Measurements from ENCODE around the gene KRTAP9-6. TPM values are rescaled to one million over a fixed set of nuclear protein-coding genes. Genes with fewer than 3 reads are reported as not detected.

The KRTAP9-6 gene
- total RNA-seq, 3 donors from 2014 or later (not counting 1 experiment from before 2014, with no cell fraction given), result not detected

DNA sequence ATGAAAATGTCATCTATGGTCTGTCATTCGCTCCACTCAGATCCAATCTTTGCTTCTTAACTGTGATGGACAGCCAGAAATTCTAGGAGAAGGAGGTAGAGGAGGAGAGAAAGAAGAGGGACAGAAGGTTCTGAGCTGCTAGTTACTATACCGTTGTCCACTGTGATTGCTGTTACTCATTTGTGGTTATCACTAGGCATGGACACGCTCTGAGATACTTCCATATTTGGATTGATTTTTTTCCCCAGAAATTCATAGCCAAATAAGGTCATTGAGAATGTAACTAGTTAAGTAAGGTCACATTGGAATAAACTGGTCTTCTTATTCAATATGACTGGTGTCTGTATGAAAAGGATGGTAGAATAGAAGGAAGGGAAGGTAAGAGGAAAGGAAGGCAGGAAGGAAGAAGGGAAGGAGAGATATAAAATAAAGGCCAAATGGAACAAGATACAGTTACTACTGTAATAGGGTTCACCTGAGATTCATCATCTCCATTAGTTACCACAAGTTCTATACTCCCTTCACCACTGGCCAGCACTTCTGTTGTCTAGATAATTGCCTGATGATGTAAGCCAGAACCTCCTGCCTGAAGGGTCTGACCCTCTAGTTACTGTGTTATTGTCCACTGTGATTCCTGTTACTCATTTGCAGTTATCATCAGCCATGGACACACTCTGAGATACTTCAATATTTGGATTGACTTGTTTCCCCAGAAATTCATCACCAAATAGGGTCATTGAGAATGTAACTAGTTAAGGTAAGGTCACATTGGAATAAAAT is 13.2 kb downstream of the KRTAP9-6 start:
- peaks cover 20 to 54% of the 10 kb centered on the region in 2 donors for H3K27me3 Mint-ChIP-seq (ENCODE audit: low read depth in 2 of 2)
- Histone ChIP-seq H3K36me3 (ENCODE audit: control insufficient read depth, insufficient read depth, low read length) (no peaks in the 10 kb centered on the region), H3K27ac (ENCODE audit: low read length) (no peak overlapping the region), H3K27me3 (ENCODE audit: control insufficient read depth, insufficient read depth, low read length) (peaks cover 4% of the 10 kb centered on the region), H3K4me3 (ENCODE audit: low read length) (no peak overlapping the region), H3K4me1 (ENCODE audit: control insufficient read depth, insufficient read depth, low read length) (no peaks in the 10 kb centered on the region), H3K9me3 (ENCODE audit: control insufficient read depth, insufficient read depth, low read length) (no peaks in the 10 kb centered on the region)
- no peaks in the 10 kb centered on the region for H3K4me1 Mint-ChIP-seq
- H3K9me3 Mint-ChIP-seq, result no peaks in the 10 kb centered on the region
- TF ChIP-seq, protein P1, sequence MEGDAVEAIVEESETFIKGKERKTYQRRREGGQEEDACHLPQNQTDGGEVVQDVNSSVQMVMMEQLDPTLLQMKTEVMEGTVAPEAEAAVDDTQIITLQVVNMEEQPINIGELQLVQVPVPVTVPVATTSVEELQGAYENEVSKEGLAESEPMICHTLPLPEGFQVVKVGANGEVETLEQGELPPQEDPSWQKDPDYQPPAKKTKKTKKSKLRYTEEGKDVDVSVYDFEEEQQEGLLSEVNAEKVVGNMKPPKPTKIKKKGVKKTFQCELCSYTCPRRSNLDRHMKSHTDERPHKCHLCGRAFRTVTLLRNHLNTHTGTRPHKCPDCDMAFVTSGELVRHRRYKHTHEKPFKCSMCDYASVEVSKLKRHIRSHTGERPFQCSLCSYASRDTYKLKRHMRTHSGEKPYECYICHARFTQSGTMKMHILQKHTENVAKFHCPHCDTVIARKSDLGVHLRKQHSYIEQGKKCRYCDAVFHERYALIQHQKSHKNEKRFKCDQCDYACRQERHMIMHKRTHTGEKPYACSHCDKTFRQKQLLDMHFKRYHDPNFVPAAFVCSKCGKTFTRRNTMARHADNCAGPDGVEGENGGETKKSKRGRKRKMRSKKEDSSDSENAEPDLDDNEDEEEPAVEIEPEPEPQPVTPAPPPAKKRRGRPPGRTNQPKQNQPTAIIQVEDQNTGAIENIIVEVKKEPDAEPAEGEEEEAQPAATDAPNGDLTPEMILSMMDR (IDR thresholded peaks at IDR 0.05), result no peak
- WGBS (ENCODE audit: insufficient coverage), result 94% methylated on average over 3 of the region's 3 CpGs
- ATAC-seq (no peak), DNase-seq (peak in 1 of 2 donors; percentile 0)
- no peaks in the 10 kb centered on the region for H3K36me3 Mint-ChIP-seq
- no peak overlapping the region for H3K27ac Mint-ChIP-seq
- no peak overlapping the region for H3K4me3 Mint-ChIP-seq
- intact Hi-C loops (cut with micrococcal nuclease), result no loop called here

DNA sequence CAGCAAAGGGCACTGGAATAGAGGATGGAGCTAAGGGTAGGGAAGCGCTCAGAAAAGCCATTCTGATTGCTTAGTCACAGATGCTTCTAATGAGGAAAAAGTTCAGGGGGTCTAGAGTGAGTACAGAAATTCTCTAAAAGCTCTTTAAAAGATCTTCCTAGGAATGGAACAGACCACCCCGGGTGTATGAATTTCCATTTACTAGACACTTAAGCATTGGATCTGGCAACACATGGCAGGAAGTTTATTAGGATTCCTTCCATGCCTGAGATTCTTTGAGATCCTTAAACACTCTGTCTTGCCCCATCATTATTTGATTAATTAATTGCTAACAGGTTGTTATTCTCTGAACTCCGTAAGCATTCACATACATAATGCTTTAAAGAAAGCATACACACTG is 18.9 kb downstream of the KRTAP9-6 start:
- intact Hi-C loops (cut with micrococcal nuclease), result no loop called here
- Mint-ChIP-seq H3K27me3 (ENCODE audit: low read depth in 2 of 2) (peaks cover 16 to 40% of the 10 kb centered on the region in 2 donors), H3K4me1 (no peaks in the 10 kb centered on the region), H3K9me3 (no peaks in the 10 kb centered on the region), H3K36me3 (no peaks in the 10 kb centered on the region), H3K27ac (no peak overlapping the region), H3K4me3 (no peak overlapping the region)
- no peaks in the 10 kb centered on the region for H3K4me1 ChIP-seq (ENCODE audit: control insufficient read depth, insufficient read depth, low read length)
- TF ChIP-seq, protein P1 (IDR thresholded peaks at IDR 0.05), result no peak
- H3K9me3 ChIP-seq (ENCODE audit: control insufficient read depth, insufficient read depth, low read length), result no peaks in the 10 kb centered on the region
- ATAC-seq (no peak), DNase-seq (peak in 1 of 2 donors; percentile 1)
- H3K27me3 ChIP-seq (ENCODE audit: control insufficient read depth, insufficient read depth, low read length), result no peaks in the 10 kb centered on the region
- H3K36me3 ChIP-seq (ENCODE audit: control insufficient read depth, insufficient read depth, low read length), result no peaks in the 10 kb centered on the region
- H3K27ac ChIP-seq (ENCODE audit: low read length), result no peak overlapping the region
- H3K4me3 ChIP-seq (ENCODE audit: low read length), result no peak overlapping the region
- WGBS (ENCODE audit: insufficient coverage), result 86% methylated on average over 2 of the region's 3 CpGs

DNA sequence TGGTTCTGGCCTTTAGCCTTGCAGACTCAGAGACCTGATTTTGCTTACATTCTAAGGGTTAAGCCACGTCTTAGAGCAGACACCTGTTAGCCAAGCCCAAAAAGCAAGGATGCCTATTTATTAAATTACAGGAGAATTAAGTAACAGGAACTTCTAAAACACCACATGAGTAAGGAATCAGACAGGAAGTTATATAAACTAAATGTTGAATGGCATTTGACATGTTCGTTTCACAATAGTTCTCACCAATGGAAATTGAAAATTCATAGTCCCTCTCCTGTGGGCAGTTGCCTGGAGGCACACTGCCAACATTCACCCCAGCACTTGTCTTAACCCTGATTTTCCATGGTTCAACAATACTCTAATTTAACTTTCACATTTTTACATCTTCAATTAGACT is 19.4 kb downstream of the KRTAP9-6 start:
- Histone ChIP-seq H3K9me3 (ENCODE audit: control insufficient read depth, insufficient read depth, low read length) (no peaks in the 10 kb centered on the region), H3K27ac (ENCODE audit: low read length) (no peak overlapping the region), H3K36me3 (ENCODE audit: control insufficient read depth, insufficient read depth, low read length) (no peaks in the 10 kb centered on the region), H3K4me1 (ENCODE audit: control insufficient read depth, insufficient read depth, low read length) (no peaks in the 10 kb centered on the region), H3K4me3 (ENCODE audit: low read length) (no peak overlapping the region), H3K27me3 (ENCODE audit: control insufficient read depth, insufficient read depth, low read length) (no peaks in the 10 kb centered on the region)
- H3K27ac Mint-ChIP-seq, result no peak overlapping the region
- intact Hi-C loops (cut with micrococcal nuclease), result no loop called here
- peak in 1 of 2 donors; percentile 4 for DNase-seq
- H3K4me3 Mint-ChIP-seq, result no peak overlapping the region
- 13% methylated on average over 2 of the region's 2 CpGs for WGBS (ENCODE audit: insufficient coverage)
- peaks cover 14 to 35% of the 10 kb centered on the region in 2 donors for H3K27me3 Mint-ChIP-seq (ENCODE audit: low read depth in 2 of 2)
- no peak for ATAC-seq
- H3K4me1 Mint-ChIP-seq, result no peaks in the 10 kb centered on the region
- TF ChIP-seq, protein P1 (IDR thresholded peaks at IDR 0.05), result no peak
- no peaks in the 10 kb centered on the region for H3K36me3 Mint-ChIP-seq
- no peaks in the 10 kb centered on the region for H3K9me3 Mint-ChIP-seq

Data from natural killer cell (primary cell).